Upper lobe of left lung (tissue), 6 donors: ENCODE measurements around the gene CLIP4. TPM values are rescaled to one million over a fixed set of nuclear protein-coding genes. Genes with fewer than 3 reads are reported as not detected.

Experiments
- ATAC-seq, 2 donors: fragments of 200-7000 bp; cut with Tn5 transposase; one replicate each; pipeline ENCODE4 v1.9.1; 2022; ENCODE audit warnings: mild to moderate bottlenecking in 2 of 2, moderate library complexity in 2 of 2; ENCODE audit not compliant: low FRiP score in 2 of 2
- DNase-seq, 2 donors: peaks; one replicate each; pipeline ENCODE4 v3.0.0-alpha.2; 2019 to 2020
- H3K27ac ChIP-seq, 4 donors: fragments of 200-600 bp; sonication (generic); one replicate each; pipeline ENCODE4 v1.5.1; 2016 to 2019
- H3K27me3 ChIP-seq, 4 donors: fragments of 200-600 bp; sonication (generic); one replicate each; pipeline ENCODE4 v1.5.1; 2017 to 2019
- H3K36me3 ChIP-seq, 4 donors: fragments of 200-600 bp; sonication (generic); one replicate each; pipeline ENCODE4 v1.5.1; 2016 to 2019
- H3K4me1 ChIP-seq, 4 donors: fragments of 200-600 bp; sonication (generic); one replicate each; pipeline ENCODE4 v1.5.1; 2018 to 2019
- H3K4me3 ChIP-seq, 4 donors: fragments of 200-600 bp; sonication (generic); one replicate each; pipeline ENCODE4 v1.5.1; 2017 to 2019; ENCODE audit warnings: mild to moderate bottlenecking in 2 of 4, moderate library complexity in 1 of 4
- H3K9me3 ChIP-seq, 4 donors: fragments of 200-600 bp; sonication (generic); one replicate each; pipeline ENCODE4 v1.5.1; 2018 to 2019
- CTCF ChIP-seq, 6 experiments: fragments of 450-650 bp in 4 of 6; fragments of 200-600 bp in 2 of 6; sonication (generic) in 2 of 6; IDR thresholded peaks; one replicate each; pipeline ENCODE4 v1.5.1; 2016 to 2019; ENCODE audit warnings: antibody characterized with exemption in 6 of 6
- EP300 ChIP-seq, 4 donors: sonication (generic); formaldehyde crosslinking; IDR thresholded peaks; one replicate each; pipeline ENCODE4 v1.5.1; 2017; ENCODE audit warnings: antibody characterized with exemption in 4 of 4, control low read depth in 2 of 4
- POLR2A ChIP-seq, 4 donors: fragments of 450-650 bp; IDR thresholded peaks; one replicate each; pipeline ENCODE4 v1.5.1; 2016 to 2017; ENCODE audit warnings: antibody characterized with exemption in 4 of 4, mild to moderate bottlenecking in 2 of 4
- POLR2AphosphoS5 ChIP-seq, 2 donors: sonication (generic); formaldehyde crosslinking; IDR thresholded peaks; one replicate each; pipeline ENCODE4 v1.5.1; 2017; ENCODE audit warnings: antibody characterized with exemption in 2 of 2
- WGBS, 2 donors: methylation state at CpG; one replicate each; pipeline ENCODE4 v1.1.5; 2017 to 2018; 5-methylcytosine and 5-hydroxymethylcytosine counted together
- total RNA-seq, 6 donors: library from RNA; depleted of rRNA in 4 of 6; stranded (reverse); fragments of >200 nt in 4 of 6; gene quantifications; one replicate each; pipeline versions ENCODE4 v1.1.0 to v1.2.1, GENCODE V29; 2016 to 2021
- donor health status: DM: no; HTN: no; CAD: no; lungs with moderate emphysema.
- donor health status: DM: no; HTN: yes; CAD: no; lungs with severe emphysema.

The CLIP4 gene
- total RNA-seq, 6 donors from 2014 or later = 46.0 to 104 (median 69.5) TPM

DNA sequence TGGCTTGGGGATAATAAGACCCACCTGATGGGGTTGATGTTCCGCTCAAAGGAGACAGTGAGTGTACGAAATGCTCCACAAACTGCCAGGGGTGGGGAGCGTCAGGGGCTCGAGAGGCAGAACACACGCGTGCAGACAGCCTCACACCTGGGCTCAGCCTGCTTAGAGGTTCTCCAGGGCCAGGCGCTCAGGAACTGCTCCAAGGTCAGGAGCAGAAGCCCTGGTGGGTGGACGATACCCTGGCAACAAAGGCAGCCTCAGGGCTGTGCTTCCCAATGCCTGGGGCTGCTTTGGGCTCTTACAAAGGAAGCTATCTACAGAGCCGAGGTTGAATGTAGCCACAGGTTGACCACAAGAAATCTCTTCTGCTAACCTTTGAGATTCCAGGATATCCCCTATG, 114.4 kb downstream of the CLIP4 start:
- no peaks in the 10 kb centered on the region for H3K9me3 ChIP-seq
- no peaks in the 10 kb centered on the region for H3K4me1 ChIP-seq
- ATAC-seq (no peak), DNase-seq (no peak)
- H3K27me3 ChIP-seq = no peaks in the 10 kb centered on the region
- H3K27ac ChIP-seq = no peak overlapping the region
- H3K4me3 ChIP-seq = no peak overlapping the region
- H3K36me3 ChIP-seq = no peaks in the 10 kb centered on the region
- TF ChIP-seq POLR2A (IDR thresholded peaks at IDR 0.05) = no peak
- no peak for TF ChIP-seq POLR2AphosphoS5 (IDR thresholded peaks at IDR 0.05)
- no peak for TF ChIP-seq EP300 (IDR thresholded peaks at IDR 0.05)
- no peak for TF ChIP-seq CTCF (IDR thresholded peaks at IDR 0.05)
- 90% methylated on average over 9 of the region's 9 CpGs; no CpG with 5 or more reads in 1 of the 2 donors for WGBS, 2 donors

GRCh38 chr2:29232041-29232440, 116.8 kb downstream of the CLIP4 start:
- Histone ChIP-seq H3K36me3 (no peaks in the 10 kb centered on the region), H3K27ac (no peak overlapping the region), H3K4me3 (no peak overlapping the region), H3K4me1 (no peaks in the 10 kb centered on the region), H3K9me3 (no peaks in the 10 kb centered on the region), H3K27me3 (no peaks in the 10 kb centered on the region)
- ATAC-seq = no peak
- no peak for TF ChIP-seq POLR2A (IDR thresholded peaks at IDR 0.05)
- TF ChIP-seq POLR2AphosphoS5 (IDR thresholded peaks at IDR 0.05) = no peak
- no peak for TF ChIP-seq CTCF (IDR thresholded peaks at IDR 0.05)
- no peak for TF ChIP-seq EP300 (IDR thresholded peaks at IDR 0.05)
- peak in 1 of 2 donors; percentile 50 for DNase-seq
- 89 to 94% methylated on average over 7 to 11 of the region's 14 CpGs for WGBS, 2 donors

- no peak for TF ChIP-seq EP300 (IDR thresholded peaks at IDR 0.05)
- H3K27ac ChIP-seq = no peak overlapping the region
- no peaks in the 10 kb centered on the region for H3K4me1 ChIP-seq
- H3K4me3 ChIP-seq = no peak overlapping the region
- H3K27me3 ChIP-seq = no peaks in the 10 kb centered on the region
- ATAC-seq = no peak
- no peaks in the 10 kb centered on the region for H3K36me3 ChIP-seq
- DNase-seq = no peak
- WGBS, 2 donors = 42 to 61% methylated on average over 6 of the region's 6 CpGs
- H3K9me3 ChIP-seq = no peaks in the 10 kb centered on the region
Observed at GRCh38 chr2:29233428-29233827, 118.2 kb downstream of the CLIP4 start.

- Histone ChIP-seq H3K36me3 (no peaks in the 10 kb centered on the region), H3K27ac (no peak overlapping the region), H3K27me3 (no peaks in the 10 kb centered on the region), H3K4me3 (no peak overlapping the region), H3K4me1 (no peaks in the 10 kb centered on the region), H3K9me3 (no peaks in the 10 kb centered on the region)
- peak in 1 of 2 donors; percentile 3 for DNase-seq
- TF ChIP-seq POLR2A (IDR thresholded peaks at IDR 0.05) (no peak), EP300 (IDR thresholded peaks at IDR 0.05) (no peak)
- 74 to 76% methylated on average over 2 of the region's 3 CpGs for WGBS, 2 donors
- no peak for ATAC-seq
Observed at GRCh38 chr2:29235411-29235810, 120.2 kb downstream of the CLIP4 start.

GRCh38 chr2:29236074-29236473, 120.9 kb downstream of the CLIP4 start:
- WGBS, 2 donors = 96% methylated on average over 3 of the region's 6 CpGs
- no peak for DNase-seq
- Histone ChIP-seq H3K4me3 (no peak overlapping the region), H3K9me3 (no peaks in the 10 kb centered on the region), H3K27ac (no peak overlapping the region), H3K36me3 (no peaks in the 10 kb centered on the region), H3K27me3 (no peaks in the 10 kb centered on the region), H3K4me1 (no peaks in the 10 kb centered on the region)
- no peak for ATAC-seq
- TF ChIP-seq EP300 (IDR thresholded peaks at IDR 0.05) = no peak
- no peak for TF ChIP-seq CTCF (IDR thresholded peaks at IDR 0.05)
- TF ChIP-seq POLR2AphosphoS5 (IDR thresholded peaks at IDR 0.05) = no peak
- TF ChIP-seq POLR2A (IDR thresholded peaks at IDR 0.05) = no peak

- no peak for ATAC-seq
- no peak for DNase-seq
- Histone ChIP-seq H3K27ac (no peak overlapping the region), H3K4me3 (no peak overlapping the region), H3K4me1 (no peaks in the 10 kb centered on the region), H3K36me3 (no peaks in the 10 kb centered on the region), H3K27me3 (no peaks in the 10 kb centered on the region), H3K9me3 (no peaks in the 10 kb centered on the region)
- TF ChIP-seq CTCF (IDR thresholded peaks at IDR 0.05) = peak in 3 of 6 experiments; percentile 12 to 30 (median 26)
- TF ChIP-seq EP300 (IDR thresholded peaks at IDR 0.05) = no peak
- no peak for TF ChIP-seq POLR2AphosphoS5 (IDR thresholded peaks at IDR 0.05)
- TF ChIP-seq POLR2A (IDR thresholded peaks at IDR 0.05) = no peak
- WGBS, 2 donors = 71 to 76% methylated on average over 7 of the region's 7 CpGs
Observed at GRCh38 chr2:29238497-29238896, 123.3 kb downstream of the CLIP4 start.
